ENCODE data around the gene TRIM69. TPM values are rescaled to one million over a fixed set of nuclear protein-coding genes. Genes with fewer than 3 reads are reported as not detected.
"Not testable (repeated sequence)": the region's sequence is repeated elsewhere in the genome, so short reads cannot be mapped to it uniquely, and the experiment has no call there.

TRIM69 gene
- total and polyA plus RNA-seq, 2 donors (not counting 1 experiment from before 2014, with no cell fraction given), result 18.3 to 40.1 TPM

GRCh38 chr15:44727485-44728231, 8.7 kb upstream of the TRIM69 start:
- no peak overlapping the region for H2AFZ ChIP-seq (ENCODE audit: low read length)
- H3K4me3 ChIP-seq (replicated peaks in 1 of 4; ENCODE audit: control extremely low read depth in 1 of 4, insufficient read depth in 1 of 4, low read depth in 3 of 4, low read length in 4 of 4), result peak overlapping the region in 1 of 4 experiments; percentile 93
- no peak for DNase-seq (ENCODE audit: low read depth in 2 of 2)
- H3K79me2 ChIP-seq (ENCODE audit: control insufficient read depth, insufficient read depth, low read length), result peaks cover 12% of the 10 kb centered on the region
- H3K4me2 ChIP-seq (ENCODE audit: extremely low read depth, insufficient read depth, low read length), result no peak overlapping the region
- no peaks in the 10 kb centered on the region for H3K36me3 ChIP-seq (ENCODE audit: control insufficient read depth, insufficient read depth, low read length)
- no peak overlapping the region for H3K9ac ChIP-seq (ENCODE audit: insufficient read depth, low read length)
- no peaks in the 10 kb centered on the region for H3K27me3 ChIP-seq (ENCODE audit: control insufficient read depth, insufficient read depth, low read length)
- TF ChIP-seq CTCF (conservative IDR thresholded peaks at IDR 0.05 in 1 of 2, IDR thresholded peaks at IDR 0.05 in 1 of 2; ENCODE audit: low read depth in 1 of 2, low read length in 2 of 2) (no peak), EZH2 (IDR thresholded peaks at IDR 0.05; ENCODE audit: low read length, missing control alignments) (no peak)
- peaks cover 10% of the 10 kb centered on the region for H3K4me1 ChIP-seq (ENCODE audit: control insufficient read depth, extremely low read depth, insufficient read depth, low read length)
- H3K9me3 ChIP-seq (ENCODE audit: control insufficient read depth, insufficient read depth, low read depth, low read length), result no peaks in the 10 kb centered on the region
- H3K27ac ChIP-seq (ENCODE audit: insufficient read depth, low read length), result peak overlapping the region; percentile 83
- no peaks in the 10 kb centered on the region for H4K20me1 ChIP-seq (ENCODE audit: control insufficient read depth, extremely low read depth, insufficient read depth, low read length)

GRCh38 chr15:44728232-44728575, 8.1 kb upstream of the TRIM69 start:
- DNase-seq (ENCODE audit: low read depth in 2 of 2); H3K4me2 ChIP-seq (ENCODE audit: extremely low read depth, insufficient read depth, low read length): not testable (repeated sequence)

GRCh38 chr15:44728576-44729407, 7.5 kb upstream of the TRIM69 start:
- Histone ChIP-seq H3K4me1 (ENCODE audit: control insufficient read depth, extremely low read depth, insufficient read depth, low read length) (peaks cover 10% of the 10 kb centered on the region), H3K9ac (ENCODE audit: insufficient read depth, low read length) (peak overlapping the region; percentile 93), H3K79me2 (ENCODE audit: control insufficient read depth, insufficient read depth, low read length) (peaks cover 12% of the 10 kb centered on the region), H3K4me3 (replicated peaks in 1 of 4; ENCODE audit: control extremely low read depth in 1 of 4, insufficient read depth in 1 of 4, low read depth in 3 of 4, low read length in 4 of 4) (peak overlapping the region; percentile 72 to 94 (median 88)), H3K4me2 (ENCODE audit: extremely low read depth, insufficient read depth, low read length) (peak overlapping the region; percentile 83), H3K36me3 (ENCODE audit: control insufficient read depth, insufficient read depth, low read length) (no peaks in the 10 kb centered on the region), H3K27ac (ENCODE audit: insufficient read depth, low read length) (peak overlapping the region; percentile 95), H2AFZ (ENCODE audit: low read length) (peak overlapping the region; percentile 63), H3K27me3 (ENCODE audit: control insufficient read depth, insufficient read depth, low read length) (no peaks in the 10 kb centered on the region), H3K9me3 (ENCODE audit: control insufficient read depth, insufficient read depth, low read depth, low read length) (no peaks in the 10 kb centered on the region), H4K20me1 (ENCODE audit: control insufficient read depth, extremely low read depth, insufficient read depth, low read length) (no peaks in the 10 kb centered on the region)
- TF ChIP-seq CTCF (conservative IDR thresholded peaks at IDR 0.05 in 1 of 2, IDR thresholded peaks at IDR 0.05 in 1 of 2; ENCODE audit: low read depth in 1 of 2, low read length in 2 of 2), result no peak
- no peak for TF ChIP-seq EZH2 (IDR thresholded peaks at IDR 0.05; ENCODE audit: low read length, missing control alignments)
- DNase-seq (ENCODE audit: low read depth in 2 of 2), result peak; percentile 98 to 100

More at GRCh38 chr15:44728232-44728575, 8.1 kb upstream of the TRIM69 start:
- not testable (repeated sequence) for H3K9ac ChIP-seq (ENCODE audit: insufficient read depth, low read length); H3K36me3 ChIP-seq (ENCODE audit: control insufficient read depth, insufficient read depth, low read length); H3K27me3 ChIP-seq (ENCODE audit: control insufficient read depth, insufficient read depth, low read length); H3K4me1 ChIP-seq (ENCODE audit: control insufficient read depth, extremely low read depth, insufficient read depth, low read length); H3K9me3 ChIP-seq (ENCODE audit: control insufficient read depth, insufficient read depth, low read depth, low read length); H2AFZ ChIP-seq (ENCODE audit: low read length); H4K20me1 ChIP-seq (ENCODE audit: control insufficient read depth, extremely low read depth, insufficient read depth, low read length)
- Histone ChIP-seq H3K4me3 (replicated peaks in 1 of 4; ENCODE audit: control extremely low read depth in 1 of 4, insufficient read depth in 1 of 4, low read depth in 3 of 4, low read length in 4 of 4) (peak overlapping the region in 1 of 4 experiments; percentile 93), H3K27ac (ENCODE audit: insufficient read depth, low read length) (peak overlapping the region; percentile 83), H3K79me2 (ENCODE audit: control insufficient read depth, insufficient read depth, low read length) (peaks cover 12% of the 10 kb centered on the region)

All from fibroblast of lung (primary cell).